PC-9 (cell line): ENCODE data around the gene TBC1D2B.

Experiments
- EZH2 ChIP-seq: fragments of 200-600 bp; sonication (generic); IDR thresholded peaks from 2 replicates; pipeline ENCODE4 v1.8.0; 2017; ENCODE audit warnings: antibody characterized with exemption, low read depth
- TF ChIP-seq, protein P1 (sequence below): fragments of 200-600 bp; sonication (generic); conservative IDR thresholded peaks from 2 replicates; pipeline ENCODE4 v1.6.1; 2017; ENCODE audit warnings: mixed run types, antibody characterized with exemption, mild to moderate bottlenecking, moderate library complexity

DNA sequence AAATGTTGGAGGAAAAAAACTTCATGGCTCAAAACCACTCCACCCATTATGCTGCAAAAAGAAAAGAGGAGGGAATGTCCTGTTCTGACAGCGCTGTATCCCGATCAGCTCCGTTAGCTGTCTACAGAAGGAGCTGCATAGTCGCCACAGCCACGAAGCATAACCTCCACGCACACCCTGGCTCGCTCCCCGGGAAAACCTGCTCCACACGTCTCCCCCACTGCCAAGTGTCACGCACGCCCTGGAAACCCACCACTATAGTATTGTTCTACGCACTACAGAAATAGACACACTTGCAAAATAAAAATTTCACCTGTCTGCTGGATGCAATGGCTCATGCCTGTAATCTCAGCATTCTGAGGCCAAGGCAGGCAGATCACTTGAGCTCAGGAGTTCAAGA is 55.8 kb downstream of the TBC1D2B start:
- TF ChIP-seq, protein P1, sequence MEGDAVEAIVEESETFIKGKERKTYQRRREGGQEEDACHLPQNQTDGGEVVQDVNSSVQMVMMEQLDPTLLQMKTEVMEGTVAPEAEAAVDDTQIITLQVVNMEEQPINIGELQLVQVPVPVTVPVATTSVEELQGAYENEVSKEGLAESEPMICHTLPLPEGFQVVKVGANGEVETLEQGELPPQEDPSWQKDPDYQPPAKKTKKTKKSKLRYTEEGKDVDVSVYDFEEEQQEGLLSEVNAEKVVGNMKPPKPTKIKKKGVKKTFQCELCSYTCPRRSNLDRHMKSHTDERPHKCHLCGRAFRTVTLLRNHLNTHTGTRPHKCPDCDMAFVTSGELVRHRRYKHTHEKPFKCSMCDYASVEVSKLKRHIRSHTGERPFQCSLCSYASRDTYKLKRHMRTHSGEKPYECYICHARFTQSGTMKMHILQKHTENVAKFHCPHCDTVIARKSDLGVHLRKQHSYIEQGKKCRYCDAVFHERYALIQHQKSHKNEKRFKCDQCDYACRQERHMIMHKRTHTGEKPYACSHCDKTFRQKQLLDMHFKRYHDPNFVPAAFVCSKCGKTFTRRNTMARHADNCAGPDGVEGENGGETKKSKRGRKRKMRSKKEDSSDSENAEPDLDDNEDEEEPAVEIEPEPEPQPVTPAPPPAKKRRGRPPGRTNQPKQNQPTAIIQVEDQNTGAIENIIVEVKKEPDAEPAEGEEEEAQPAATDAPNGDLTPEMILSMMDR: no peak
- TF ChIP-seq EZH2: no peak
